NCI-H748 (cell line): ENCODE measurements around the gene HSD11B2.

ENCODE experiments used
- DNase-seq: peaks from one replicate; lab custom pipeline; 2025; ENCODE audit not compliant: unreplicated experiment; lab: John Stamatoyannopoulos, UW

HSD11B2 gene

DNA sequence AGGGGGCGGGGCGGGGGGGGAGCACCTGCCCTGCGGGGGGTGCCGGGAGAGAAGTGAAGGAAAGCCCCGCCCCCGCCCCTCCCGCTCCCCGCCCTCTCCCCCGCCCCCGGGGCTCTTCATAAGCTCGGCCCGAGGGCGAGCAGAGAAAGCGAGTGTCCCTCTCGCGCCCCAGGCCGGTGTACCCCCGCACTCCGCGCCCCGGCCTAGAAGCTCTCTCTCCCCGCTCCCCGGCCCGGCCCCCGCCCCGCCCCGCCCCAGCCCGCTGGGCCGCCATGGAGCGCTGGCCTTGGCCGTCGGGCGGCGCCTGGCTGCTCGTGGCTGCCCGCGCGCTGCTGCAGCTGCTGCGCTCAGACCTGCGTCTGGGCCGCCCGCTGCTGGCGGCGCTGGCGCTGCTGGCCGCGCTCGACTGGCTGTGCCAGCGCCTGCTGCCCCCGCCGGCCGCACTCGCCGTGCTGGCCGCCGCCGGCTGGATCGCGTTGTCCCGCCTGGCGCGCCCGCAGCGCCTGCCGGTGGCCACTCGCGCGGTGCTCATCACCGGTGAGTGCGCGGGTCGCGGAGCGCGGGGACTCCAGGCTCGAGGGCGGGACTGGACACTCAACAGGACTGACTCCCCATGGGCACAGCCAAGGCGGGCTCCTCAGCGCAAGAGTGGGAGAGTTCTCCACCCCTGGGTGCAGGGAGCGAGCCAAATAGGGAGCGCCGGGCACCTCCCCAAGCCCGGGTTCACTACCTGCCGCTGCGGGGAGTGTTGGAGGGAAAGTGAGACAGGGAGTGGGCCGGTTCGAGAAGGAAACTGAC, at the start of gene HSD11B2:
Gene HSD11B2, plus strand, starts transcription at position 145 of the 798 bp plus-strand sequence. Its CDS starts 128 bp downstream, at position 273.
- DNase-seq = peak; percentile 74

DNA sequence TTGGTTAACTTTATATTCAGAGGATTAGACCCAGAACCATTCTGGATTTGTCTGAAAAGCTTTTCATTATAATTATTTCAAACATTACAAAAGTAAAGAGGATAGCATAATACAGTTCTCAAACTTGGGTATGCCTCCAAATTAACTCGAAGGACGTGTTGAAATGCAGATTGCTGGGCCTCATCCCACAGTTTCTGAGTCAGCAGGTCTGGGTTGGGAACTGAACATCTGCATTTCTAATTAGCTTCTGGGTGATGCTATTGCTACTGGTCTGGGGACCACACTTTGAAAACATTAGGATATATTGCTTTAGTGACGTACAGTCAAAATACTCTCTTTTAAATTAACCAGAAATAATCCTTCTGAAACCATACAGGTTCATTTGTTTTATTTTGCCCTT, 47.6 kb upstream of the HSD11B2 start:
- no peak for DNase-seq

- DNase-seq = peak; percentile 10
Observed at GRCh38 chr16:67384778-67385510, 46.0 kb upstream of the HSD11B2 start.

DNA sequence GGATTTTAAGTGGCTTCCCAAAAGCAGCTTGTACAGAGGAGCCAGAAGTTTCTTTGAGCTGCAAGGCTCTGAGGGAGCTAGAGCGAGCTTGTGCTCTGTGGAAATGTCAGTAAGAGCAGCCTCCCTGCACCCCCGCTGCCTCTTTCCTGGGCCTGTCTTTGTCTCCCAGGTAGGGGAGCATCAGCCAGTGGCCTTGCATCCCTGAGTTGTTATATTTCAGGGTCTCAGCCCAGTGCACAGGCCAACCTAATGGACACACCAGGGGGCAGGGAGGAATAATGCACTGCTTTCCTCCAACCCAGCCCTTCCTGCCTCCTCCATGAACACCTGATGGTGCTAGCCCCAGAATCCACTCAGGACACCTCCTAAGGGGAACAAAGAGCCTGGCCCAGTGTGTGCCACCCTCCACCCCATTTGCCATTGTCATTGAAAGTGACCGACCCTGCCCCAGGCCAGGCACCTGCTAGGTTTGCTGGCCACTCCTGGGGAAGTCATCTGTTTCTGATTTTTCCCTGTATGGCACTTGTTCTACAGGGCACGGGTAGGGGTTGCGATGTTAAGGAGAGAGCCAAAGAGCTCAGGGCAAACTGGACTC, 44.0 kb upstream of the HSD11B2 start:
- no peak for DNase-seq

- DNase-seq = no peak
Observed at GRCh38 chr16:67387479-67388079, 43.3 kb upstream of the HSD11B2 start.

DNA sequence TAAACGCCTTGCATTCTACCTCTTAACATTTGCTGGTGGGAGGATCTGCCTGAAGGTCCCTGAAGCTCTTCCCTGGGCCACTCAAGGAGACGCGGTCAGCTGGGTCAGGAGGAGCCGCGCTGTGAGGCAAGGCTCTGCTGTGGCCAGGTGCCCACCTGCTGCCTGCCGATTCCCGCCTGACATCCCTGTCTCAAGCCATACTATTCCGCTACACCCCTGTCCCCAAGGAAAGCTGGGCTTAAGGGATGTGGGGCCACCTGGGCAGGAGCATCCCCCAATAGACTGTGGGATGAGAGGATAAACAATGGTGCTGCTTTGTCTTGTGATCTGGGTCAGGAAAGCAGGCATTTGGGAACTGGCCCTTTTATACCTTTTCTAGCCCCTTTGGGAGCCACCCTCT, 42.7 kb upstream of the HSD11B2 start:
- no peak for DNase-seq

DNA sequence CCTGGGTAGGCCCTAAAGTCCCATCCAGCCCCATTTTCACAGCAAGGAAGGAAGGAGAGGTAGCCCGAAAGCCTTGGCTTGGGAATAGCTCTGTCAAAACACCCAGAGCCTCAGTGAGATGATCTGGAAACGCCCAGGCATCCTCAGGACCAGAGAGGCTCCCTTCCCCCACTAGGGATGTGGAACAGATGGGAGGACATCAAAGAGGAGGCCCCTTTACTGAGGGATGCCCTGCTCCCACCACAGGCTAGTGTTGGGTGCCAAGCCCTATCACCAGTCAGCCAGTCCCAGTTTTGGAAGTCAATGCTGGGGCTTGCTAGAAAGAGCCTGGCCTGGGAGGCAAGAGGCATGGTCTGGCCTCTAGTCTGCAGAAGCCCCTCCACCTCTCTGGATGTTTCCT, 42.3 kb upstream of the HSD11B2 start:
- no peak for DNase-seq

DNA sequence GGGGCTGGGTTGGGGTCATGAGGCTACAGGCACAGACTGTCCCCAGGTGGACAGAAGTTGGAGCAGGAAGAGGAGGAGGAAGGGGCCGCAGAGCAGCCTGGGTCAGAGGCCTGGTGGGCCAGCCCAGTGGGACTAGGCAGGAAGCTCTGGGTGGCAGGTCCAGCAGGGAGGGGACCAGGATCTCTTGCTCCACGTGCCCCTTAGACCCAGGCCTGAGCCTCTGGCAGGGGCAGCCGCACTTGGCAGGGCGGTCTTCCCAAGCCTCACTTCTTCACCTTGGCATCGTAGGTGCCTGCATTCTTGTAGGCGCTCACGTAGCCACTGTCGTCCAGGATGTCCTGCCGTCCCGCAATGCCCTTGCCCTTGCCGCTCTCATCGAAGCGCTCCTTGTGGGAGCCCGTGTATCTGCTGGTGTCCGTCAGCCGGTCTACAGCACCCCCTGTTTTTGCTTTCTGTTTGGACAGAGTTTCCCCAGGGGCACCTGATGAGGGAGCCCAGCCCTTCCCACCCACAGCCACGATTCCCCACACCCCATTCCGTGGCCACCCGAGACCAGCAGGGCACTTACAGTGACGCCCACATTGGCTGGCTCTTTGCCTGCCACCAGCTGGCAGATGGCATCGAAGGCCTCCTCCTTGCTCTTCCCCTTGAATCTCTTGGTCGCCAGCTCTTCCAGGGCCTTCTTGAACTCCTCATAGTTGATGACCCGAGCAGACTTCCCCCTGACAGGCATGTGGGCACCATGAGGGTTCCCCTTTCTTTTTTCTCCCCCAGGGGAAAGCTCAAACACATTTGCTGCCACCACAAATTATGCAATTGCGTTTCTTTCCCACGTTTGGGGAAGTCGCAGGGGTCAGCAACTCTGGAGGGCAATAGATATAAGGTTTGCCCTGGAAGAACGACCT, 40.8 kb upstream of the HSD11B2 start:
- DNase-seq = no peak

- no peak for DNase-seq
Observed at GRCh38 chr16:67390816-67391423, 40.0 kb upstream of the HSD11B2 start.

- peak; percentile 67 for DNase-seq
Observed at GRCh38 chr16:67391424-67392300, 39.3 kb upstream of the HSD11B2 start.

DNA sequence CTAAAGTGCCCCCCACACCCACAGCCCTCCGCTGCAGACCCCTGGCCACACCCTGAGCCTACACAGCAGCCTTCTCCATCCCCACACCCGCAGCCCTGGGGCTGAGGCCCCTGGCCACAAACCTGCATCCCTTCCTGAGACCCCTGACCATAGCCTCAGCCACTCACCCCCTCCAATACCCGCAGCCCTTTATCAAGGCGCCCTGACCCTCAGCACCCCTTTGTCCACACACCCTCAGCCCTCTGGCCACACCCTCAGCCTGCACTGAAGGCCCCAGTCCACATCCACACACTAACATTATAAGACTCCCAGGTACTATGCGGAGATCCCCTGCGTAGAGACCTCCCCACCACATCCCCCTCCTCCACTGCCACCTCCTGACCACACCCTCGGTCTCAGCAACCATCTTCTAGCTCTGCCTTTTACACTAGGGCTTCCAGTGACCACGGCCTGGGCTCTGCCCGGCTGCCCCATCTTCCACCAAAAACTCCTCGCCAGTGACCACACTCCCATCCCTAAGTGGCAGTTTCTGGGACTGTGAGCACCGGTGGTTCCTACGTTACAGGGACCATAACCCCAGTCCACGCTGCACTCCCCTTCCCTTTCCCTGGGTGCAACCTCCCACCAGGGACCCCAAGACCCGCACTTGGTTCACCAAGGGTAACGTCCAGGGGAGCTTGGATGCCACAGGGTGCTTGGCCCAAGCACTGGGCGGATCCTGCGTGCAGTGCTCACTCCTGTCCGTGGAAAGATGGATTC, 38.4 kb upstream of the HSD11B2 start:
- DNase-seq = no peak

DNA sequence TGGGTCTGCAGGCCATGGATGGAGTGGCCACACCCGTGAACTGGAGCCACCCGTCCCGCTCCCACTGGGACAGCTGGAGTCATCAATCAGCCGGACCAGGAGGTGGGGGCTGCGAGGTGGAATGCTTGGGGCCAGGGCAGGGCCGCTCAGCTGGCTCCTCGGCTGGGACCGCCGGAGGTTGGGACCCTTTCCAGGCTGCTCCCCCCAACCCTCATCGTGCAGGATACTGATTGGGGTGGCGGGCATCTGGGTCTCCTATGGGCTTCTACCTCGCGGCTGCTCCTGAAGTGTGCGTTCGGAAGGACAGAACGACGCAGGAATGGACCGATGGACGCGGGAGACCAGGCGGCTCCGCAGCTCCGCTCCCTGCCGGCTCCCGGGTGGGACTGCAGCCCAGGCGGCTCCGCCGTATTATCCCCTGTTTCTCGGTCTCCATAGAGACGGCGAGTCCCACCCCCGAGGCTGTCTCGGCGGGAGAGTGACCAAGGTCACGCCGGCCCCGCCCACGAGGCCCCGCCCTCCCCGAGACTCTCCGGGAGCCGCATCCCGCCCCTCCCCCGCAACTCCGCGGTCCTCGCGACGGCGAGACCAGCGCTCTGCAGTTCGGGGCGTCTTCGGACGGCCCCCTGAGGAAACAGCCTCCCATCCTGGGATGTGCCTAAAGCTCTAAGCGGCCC, 37.7 kb upstream of the HSD11B2 start, which contains the start of gene TPPP3:
Gene TPPP3, minus strand, starts transcription at position 388 of the 677 bp plus-strand sequence. CDS start 2,387 bp downstream, outside the sequence.
- peak; percentile 91 for DNase-seq

DNA sequence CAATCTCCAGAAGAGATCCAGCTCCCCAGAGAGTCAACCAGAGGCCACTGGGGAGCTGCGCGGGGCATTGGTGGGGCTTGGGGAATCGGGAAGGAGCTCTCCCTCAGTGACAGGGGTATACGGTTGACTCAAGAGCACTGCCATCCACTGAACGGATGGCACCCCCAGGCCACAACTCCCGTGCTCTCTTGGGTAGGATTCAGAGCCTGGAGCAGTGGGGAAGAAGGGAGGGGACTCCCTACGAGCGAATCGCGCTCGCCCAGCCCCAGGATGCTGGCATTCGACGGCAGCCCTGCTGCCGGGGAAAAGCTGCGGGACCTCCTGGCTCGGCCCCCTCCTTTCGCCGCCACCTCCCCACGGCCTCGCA, 37.1 kb upstream of the HSD11B2 start:
- DNase-seq = no peak

DNA sequence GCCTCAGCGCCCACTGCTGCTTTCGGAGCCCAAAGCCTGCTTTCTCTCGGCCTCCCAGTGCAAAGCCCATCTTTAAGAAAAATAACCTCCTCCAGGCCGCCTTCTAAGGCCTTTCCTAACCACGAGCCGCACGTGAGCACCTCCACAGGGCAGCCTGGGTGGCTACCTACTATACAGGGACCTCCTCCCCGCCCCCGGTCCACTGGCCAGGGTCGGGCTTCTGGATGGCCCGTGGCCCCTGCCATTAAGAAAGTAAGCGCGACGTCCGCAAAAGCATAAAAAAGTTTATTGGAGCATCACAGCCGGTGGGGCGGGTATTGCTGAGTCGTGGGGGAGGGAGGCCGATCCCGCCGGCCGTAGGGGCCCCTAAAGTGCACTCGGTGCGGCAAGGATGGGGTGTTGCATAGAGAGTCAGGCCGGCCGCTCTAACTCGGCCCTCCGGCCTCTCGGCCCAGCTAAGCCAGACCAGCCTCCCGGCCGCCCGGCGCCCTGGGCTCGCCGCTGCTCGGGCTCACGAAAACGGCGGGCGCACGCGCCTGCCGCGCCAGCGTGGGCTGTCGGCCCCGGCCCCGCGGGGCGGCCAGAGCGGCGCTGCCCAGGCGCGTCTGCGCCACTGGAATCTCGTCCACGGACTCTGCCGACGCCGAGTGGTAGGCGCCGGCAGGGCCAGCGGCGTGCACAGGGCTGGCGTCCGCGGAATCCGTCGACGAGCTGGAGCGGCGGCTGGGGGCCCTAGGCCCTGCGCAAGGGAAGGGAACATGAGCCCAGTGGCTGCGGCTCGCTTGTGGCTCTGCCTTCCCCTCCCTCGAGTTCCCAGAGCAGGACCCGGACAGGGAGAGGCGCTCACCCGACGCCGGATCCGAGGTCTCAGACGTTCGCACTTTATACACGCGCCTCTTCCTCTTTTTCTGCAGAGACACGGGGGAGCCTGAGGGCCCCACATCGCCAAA, 36.5 kb upstream of the HSD11B2 start:
- no peak for DNase-seq

DNA sequence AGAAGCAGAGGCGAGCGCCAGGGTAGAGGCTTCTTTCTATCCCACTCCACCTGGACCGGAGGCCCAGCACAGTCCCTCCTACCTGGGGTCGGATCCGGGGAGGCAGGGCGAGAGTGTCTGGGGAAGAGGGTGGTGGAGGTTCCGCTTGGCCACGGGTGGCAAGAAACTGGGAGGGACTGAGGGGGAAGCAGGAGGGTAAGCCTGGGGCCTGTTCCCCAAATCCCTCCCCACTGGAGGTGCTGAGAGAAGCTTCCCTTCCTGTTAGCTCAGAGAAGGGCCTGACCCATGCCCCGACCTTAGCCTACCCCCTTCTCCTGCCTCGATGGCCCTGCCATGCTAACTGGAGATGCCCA, 35.8 kb upstream of the HSD11B2 start:
- no peak for DNase-seq

- peak; percentile 95 for DNase-seq
Observed at GRCh38 chr16:67395458-67396158, 35.3 kb upstream of the HSD11B2 start.
